GM12865 (cell line): ENCODE data around the gene TTC16.

Experiments
- DNase-seq: peaks from one replicate; pipeline ENCODE4 v3.0.0; 2010; ENCODE audit warnings: low read depth
- H3K4me3 ChIP-seq: 2 replicates; pipeline ENCODE4 v1.5.1; 2011; ENCODE audit warnings: mild to moderate bottlenecking, low read depth, low read length, control low read depth
- TF ChIP-seq, protein P1 (sequence below): IDR thresholded peaks from 2 replicates; pipeline ENCODE4 v1.5.1; 2011; ENCODE audit warnings: low read length, control low read depth, low read depth, inconsistent platforms; ENCODE audit not compliant: insufficient read depth; ENCODE audit errors: missing control alignments

Gene TTC16

DNA sequence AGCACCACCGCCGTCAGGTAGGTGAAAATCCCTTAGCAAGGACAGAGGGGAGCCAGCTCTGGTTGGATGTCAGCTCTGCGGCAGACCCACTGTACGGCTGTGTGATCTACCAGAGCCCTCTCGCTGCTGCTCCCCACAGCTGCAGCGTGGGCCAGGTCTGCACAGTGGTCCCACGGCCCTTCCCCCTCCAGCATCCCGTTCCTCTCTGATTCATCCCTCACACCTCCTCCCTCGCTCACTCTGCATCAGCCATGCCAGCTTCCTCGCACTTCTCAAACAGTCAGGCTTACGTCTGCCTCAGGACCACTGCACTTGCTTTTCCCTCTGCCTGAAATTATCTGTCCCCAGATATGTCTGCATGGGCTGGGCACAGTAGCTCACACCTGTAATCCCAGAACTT, 35.7 kb upstream of the TTC16 start:
- H3K4me3 ChIP-seq = no peak overlapping the region
- DNase-seq = no peak
- TF ChIP-seq, protein P1, sequence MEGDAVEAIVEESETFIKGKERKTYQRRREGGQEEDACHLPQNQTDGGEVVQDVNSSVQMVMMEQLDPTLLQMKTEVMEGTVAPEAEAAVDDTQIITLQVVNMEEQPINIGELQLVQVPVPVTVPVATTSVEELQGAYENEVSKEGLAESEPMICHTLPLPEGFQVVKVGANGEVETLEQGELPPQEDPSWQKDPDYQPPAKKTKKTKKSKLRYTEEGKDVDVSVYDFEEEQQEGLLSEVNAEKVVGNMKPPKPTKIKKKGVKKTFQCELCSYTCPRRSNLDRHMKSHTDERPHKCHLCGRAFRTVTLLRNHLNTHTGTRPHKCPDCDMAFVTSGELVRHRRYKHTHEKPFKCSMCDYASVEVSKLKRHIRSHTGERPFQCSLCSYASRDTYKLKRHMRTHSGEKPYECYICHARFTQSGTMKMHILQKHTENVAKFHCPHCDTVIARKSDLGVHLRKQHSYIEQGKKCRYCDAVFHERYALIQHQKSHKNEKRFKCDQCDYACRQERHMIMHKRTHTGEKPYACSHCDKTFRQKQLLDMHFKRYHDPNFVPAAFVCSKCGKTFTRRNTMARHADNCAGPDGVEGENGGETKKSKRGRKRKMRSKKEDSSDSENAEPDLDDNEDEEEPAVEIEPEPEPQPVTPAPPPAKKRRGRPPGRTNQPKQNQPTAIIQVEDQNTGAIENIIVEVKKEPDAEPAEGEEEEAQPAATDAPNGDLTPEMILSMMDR = no peak

- no peak overlapping the region for H3K4me3 ChIP-seq
- TF ChIP-seq, protein P1 = no peak
- DNase-seq = no peak
Measured at GRCh38 chr9:127680846-127681245, 35.0 kb upstream of the TTC16 start.

DNA sequence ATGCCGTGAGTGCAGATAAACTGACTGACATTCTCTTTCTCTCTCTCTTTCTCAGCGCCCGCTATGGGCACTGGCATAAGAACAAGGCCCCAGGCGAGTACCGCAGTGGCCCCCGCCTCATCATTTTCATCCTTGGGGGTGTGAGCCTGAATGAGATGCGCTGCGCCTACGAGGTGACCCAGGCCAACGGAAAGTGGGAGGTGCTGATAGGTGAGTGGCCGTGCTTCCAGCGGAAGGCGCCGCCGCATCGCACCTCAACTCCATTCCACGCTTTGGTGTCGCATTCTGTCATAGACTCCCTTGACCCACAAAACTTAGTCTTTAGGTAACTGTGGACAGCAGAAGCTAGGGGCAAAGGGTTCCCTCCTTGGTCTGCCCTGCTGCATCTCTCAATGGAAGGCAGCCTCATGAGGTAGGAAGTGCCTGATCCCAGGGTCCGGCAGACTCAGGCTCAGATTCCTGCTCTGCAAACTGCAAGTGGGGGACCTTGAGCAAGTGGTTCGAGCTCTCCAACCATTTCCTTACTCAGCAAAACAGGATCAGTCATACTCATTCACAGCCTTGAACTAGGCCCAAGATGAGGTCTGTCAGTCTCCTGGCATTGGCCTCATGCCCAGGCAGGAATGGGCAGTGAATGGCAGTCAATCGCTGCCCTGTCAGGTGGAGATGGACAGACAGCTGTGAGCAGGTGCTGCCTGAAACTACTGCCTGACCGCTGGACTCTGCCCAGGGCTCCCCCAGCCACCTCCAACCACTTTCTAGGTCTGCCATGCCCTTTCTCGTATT, 33.3 kb upstream of the TTC16 start:
- DNase-seq = no peak
- no peak overlapping the region for H3K4me3 ChIP-seq
- TF ChIP-seq, protein P1 = no peak

- TF ChIP-seq, protein P1 = no peak
- no peak for DNase-seq
- no peak overlapping the region for H3K4me3 ChIP-seq
Measured at GRCh38 chr9:127683723-127684122, 32.2 kb upstream of the TTC16 start.

- no peak for DNase-seq
- TF ChIP-seq, protein P1 = no peak
Measured at GRCh38 chr9:127684576-127684975, 31.3 kb upstream of the TTC16 start.

GRCh38 chr9:127686461-127687393, 29.2 kb upstream of the TTC16 start:
- TF ChIP-seq, protein P1 = no peak
- no peak overlapping the region for H3K4me3 ChIP-seq
- no peak for DNase-seq

More at GRCh38 chr9:127684576-127684975, 31.3 kb upstream of the TTC16 start:
- H3K4me3 ChIP-seq = no peak overlapping the region
